ENCODE measurements around the gene MRPL36.

Gene MRPL36

DNA sequence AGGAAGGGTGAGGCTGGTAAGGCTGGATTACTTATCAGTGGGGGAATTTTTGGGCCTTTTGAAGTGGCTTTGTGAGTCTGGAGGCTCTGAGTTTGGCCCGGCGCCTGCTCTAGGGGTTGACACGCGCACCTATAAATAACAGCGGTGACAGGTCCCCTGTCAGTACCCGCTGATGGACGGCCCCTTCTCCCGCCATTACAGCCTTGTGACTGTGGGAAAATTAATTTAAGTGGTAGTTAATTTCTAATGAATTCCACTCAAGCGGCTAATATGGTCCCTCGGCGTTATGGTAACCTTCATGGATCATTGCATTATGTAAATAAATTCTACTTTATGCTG lies 16.5 kb downstream of the MRPL36 start:
- TF ChIP-seq, protein P1, sequence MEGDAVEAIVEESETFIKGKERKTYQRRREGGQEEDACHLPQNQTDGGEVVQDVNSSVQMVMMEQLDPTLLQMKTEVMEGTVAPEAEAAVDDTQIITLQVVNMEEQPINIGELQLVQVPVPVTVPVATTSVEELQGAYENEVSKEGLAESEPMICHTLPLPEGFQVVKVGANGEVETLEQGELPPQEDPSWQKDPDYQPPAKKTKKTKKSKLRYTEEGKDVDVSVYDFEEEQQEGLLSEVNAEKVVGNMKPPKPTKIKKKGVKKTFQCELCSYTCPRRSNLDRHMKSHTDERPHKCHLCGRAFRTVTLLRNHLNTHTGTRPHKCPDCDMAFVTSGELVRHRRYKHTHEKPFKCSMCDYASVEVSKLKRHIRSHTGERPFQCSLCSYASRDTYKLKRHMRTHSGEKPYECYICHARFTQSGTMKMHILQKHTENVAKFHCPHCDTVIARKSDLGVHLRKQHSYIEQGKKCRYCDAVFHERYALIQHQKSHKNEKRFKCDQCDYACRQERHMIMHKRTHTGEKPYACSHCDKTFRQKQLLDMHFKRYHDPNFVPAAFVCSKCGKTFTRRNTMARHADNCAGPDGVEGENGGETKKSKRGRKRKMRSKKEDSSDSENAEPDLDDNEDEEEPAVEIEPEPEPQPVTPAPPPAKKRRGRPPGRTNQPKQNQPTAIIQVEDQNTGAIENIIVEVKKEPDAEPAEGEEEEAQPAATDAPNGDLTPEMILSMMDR (IDR thresholded peaks at IDR 0.05; ENCODE audit: borderline replicate concordance, insufficient read depth, low read depth, low read length), result no peak
- no peak overlapping the region for H3K4me3 ChIP-seq (ENCODE audit: low read depth, low read length)

DNA sequence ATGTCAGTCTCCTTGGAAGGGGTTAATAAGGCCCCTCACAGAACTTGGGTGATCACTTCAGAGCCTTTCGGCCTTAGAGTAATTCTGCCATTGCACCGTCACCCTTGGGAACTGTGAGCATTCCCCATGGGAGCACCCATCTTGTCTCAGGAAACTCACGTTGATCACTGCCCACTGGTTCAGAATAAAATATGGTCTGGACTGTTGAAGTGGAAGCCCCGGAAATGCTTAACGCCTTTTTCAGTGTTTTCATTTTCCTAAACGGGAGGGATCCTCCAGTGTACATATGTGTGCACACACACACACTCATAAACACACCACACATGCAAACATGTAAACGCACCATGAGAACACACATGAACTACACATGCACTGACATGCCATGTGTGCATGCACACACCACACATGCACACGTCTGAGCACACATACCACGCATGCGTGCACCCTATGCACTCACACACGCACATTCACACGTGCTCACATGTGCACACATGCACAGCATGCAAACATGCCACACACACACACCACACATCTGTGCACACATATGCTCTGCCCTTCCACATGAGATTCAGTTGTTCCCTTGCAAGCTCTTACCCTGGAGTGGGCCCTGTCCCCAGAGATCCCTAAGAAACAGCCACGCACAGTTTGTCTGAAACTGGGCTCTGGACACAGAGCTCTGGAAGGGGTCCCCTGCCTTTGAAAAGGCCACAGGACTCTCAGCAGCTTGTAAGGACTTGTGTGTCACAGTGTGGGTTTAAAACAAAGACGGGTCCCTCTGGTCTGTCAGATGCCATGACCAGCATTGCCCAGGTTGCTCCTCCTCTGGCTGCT lies 17.0 kb downstream of the MRPL36 start:
- TF ChIP-seq, protein P1 (IDR thresholded peaks at IDR 0.05; ENCODE audit: borderline replicate concordance, insufficient read depth, low read depth, low read length), result no peak
- H3K4me3 ChIP-seq (ENCODE audit: low read depth, low read length), result no peak overlapping the region

DNA sequence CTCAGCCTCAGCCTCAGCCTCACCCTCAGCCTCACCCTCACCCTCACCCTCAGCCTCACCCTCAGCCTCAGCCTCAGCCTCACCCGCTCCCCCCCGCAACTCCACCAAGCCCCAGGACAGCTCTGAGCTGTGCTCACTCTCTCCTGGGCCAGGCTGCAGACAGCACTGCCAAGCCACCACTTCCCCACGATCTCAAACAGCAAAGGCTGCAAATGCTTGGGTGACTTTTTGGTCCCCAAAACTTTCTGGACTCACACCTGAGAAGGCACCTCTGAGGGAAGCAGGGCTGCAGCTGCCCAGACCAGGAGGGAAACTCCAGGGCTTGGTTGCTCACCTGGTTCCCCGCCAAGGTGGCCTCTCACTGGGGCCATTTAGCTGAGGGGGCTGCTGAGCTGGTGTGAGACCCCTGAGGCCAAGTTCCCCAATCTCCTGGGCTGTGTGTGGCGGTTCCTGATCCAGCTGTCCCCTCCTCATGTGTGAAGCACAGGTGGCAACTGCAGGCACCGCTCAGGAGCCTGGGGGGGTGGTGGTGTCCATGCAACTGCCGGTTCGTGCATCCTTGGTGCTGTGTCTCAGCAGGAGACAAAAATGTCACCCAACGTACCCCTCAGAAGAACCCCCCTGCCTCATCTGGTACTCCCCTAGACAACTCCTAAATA lies 17.8 kb downstream of the MRPL36 start:
- TF ChIP-seq, protein P1 (IDR thresholded peaks at IDR 0.05; ENCODE audit: borderline replicate concordance, insufficient read depth, low read depth, low read length), result no peak

DNA sequence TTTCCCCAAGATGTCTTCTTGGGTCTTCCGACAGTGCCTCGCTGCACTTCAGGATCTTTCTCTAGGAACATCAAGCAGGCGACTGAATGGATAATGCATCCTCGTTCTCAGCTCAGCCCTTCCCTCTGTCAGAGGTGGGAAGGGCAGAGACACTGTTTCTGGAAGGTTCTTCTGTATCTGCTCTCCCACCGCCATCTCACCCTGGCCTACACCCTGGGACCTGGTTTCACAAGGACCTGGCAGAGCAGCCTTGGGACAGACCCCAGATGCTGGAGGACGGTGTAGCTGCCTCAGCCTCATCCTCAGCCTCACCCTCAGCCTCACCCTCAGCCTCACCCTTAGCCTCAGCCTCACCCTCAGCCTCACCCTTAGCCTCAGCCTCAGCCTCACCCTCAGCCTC lies 18.5 kb downstream of the MRPL36 start:
- TF ChIP-seq, protein P1 (IDR thresholded peaks at IDR 0.05; ENCODE audit: borderline replicate concordance, insufficient read depth, low read depth, low read length), result no peak
- H3K4me3 ChIP-seq (ENCODE audit: low read depth, low read length), result no peak overlapping the region

More for the DNA sequence above, 17.8 kb downstream of the MRPL36 start:
- H3K4me3 ChIP-seq (ENCODE audit: low read depth, low read length), result no peak overlapping the region

DNA sequence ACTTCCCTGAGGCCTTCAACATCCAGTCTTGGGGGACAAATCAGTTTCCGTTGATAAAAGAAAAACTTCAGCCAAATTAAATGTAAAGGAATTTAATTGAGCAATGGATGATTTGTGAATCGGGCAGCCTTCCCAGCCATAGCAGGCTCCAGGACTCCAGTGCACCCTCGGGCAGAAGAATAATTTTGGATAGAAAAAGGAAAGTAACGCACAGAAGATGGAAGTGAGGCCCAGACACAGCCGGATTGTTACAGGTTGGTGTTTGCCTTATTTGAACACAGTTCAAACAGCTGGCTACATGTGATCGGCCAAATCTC lies 19.1 kb downstream of the MRPL36 start:
- TF ChIP-seq, protein P1 (IDR thresholded peaks at IDR 0.05; ENCODE audit: borderline replicate concordance, insufficient read depth, low read depth, low read length), result no peak
- no peak overlapping the region for H3K4me3 ChIP-seq (ENCODE audit: low read depth, low read length)

DNA sequence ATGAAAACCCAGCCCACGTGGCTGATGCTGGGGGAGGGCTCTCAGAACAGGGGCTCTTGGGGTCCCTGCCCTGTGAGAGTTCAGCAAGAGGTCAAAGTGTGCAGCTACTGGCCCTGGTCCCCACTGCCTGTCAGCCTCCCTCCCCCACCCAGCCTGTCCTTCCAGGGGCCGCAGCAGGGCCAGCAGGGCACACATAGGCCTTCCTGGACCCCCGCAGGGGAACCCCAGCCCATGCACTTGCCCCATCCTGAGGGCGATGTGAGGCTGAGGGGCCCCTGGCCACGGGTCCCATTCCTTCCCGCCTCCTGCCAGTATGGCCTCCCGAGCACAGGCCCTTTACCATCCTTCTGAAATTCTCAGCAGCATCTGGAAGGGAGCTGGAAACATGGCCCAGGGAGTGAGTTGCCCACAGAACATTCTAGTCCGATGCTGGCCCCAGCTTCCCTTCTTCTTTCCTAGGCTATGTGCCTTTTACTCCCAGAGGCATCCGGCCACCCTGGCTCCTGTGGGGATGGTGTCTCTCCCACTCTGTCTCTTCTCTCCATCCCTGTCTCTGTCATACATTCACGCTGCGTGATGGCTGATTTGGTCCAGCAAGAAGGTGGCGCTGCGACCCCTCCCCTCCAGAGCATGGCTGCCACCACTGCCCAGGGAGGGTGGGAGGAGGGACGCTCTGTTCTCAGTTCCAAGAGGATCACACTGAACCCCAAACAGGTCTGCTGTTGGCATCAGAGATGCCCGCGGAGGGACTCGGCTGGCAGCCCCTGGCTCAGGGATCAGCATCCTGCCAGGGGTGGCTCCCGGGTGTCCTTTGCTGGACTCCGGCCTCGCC lies 19.6 kb downstream of the MRPL36 start:
- H3K4me3 ChIP-seq (ENCODE audit: low read depth, low read length), result no peak overlapping the region
- TF ChIP-seq, protein P1 (IDR thresholded peaks at IDR 0.05; ENCODE audit: borderline replicate concordance, insufficient read depth, low read depth, low read length), result no peak

Data from GM12875 (cell line).